OCI-LY7 (cell line): Measurements from ENCODE around the gene WWOX.

Source experiments
- EZH2phosphoT487 ChIP-seq: fragments of 200-600 bp; sonication (generic); IDR thresholded peaks from 2 replicates; pipeline ENCODE4 v1.6.1; 2018; ENCODE audit warnings: low read depth, borderline replicate concordance, mild to moderate bottlenecking, mixed run types, antibody characterized with exemption, low read length, moderate library complexity, mixed read lengths
- TF ChIP-seq, protein P1 (sequence below): fragments of 200-600 bp; sonication (generic); conservative IDR thresholded peaks from 2 replicates; pipeline ENCODE4 v1.5.1; 2014; ENCODE audit warnings: mild to moderate bottlenecking, antibody characterized with exemption, low read length, moderate library complexity, mixed read lengths

DNA sequence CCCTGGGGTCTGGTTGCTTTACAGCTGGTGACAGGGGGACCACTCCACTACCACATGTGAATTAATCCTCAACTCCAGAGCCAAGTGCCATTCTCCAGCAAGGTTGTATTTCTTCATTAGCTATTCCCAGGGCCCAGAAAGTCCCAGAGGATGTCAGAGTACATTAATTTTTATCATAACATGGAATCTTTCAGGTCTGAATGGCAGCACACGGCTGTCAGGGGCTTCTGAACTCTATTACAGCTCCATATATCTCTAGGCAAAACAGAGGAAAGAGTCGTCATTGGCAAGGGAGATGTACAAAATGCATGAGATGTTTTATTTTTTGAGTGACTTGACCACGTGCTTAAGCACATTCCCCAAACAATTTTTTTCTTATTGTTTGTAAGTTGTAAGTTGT is 303.4 kb downstream of the WWOX start:
- TF ChIP-seq EZH2phosphoT487 = no peak
- TF ChIP-seq, protein P1, sequence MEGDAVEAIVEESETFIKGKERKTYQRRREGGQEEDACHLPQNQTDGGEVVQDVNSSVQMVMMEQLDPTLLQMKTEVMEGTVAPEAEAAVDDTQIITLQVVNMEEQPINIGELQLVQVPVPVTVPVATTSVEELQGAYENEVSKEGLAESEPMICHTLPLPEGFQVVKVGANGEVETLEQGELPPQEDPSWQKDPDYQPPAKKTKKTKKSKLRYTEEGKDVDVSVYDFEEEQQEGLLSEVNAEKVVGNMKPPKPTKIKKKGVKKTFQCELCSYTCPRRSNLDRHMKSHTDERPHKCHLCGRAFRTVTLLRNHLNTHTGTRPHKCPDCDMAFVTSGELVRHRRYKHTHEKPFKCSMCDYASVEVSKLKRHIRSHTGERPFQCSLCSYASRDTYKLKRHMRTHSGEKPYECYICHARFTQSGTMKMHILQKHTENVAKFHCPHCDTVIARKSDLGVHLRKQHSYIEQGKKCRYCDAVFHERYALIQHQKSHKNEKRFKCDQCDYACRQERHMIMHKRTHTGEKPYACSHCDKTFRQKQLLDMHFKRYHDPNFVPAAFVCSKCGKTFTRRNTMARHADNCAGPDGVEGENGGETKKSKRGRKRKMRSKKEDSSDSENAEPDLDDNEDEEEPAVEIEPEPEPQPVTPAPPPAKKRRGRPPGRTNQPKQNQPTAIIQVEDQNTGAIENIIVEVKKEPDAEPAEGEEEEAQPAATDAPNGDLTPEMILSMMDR = no peak
